Measurements from ENCODE around the gene SUN1. TPM values are rescaled to one million over a fixed set of nuclear protein-coding genes. Genes with fewer than 3 reads are reported as not detected.

Gene SUN1
- total RNA-seq, 1 donor from 2014 or later: 186 TPM

- H3K4me1 ChIP-seq: peaks cover 0 to 4% of the 10 kb centered on the region in 2 donors
- peaks cover 87 to 90% of the 10 kb centered on the region in 2 donors for H3K36me3 ChIP-seq
- no peaks in the 10 kb centered on the region for H3K27me3 ChIP-seq
- DNase-seq (ENCODE audit: low spot score in 2 of 2): no peak
- no peaks in the 10 kb centered on the region for H3K9me3 ChIP-seq
- TF ChIP-seq, protein P1, sequence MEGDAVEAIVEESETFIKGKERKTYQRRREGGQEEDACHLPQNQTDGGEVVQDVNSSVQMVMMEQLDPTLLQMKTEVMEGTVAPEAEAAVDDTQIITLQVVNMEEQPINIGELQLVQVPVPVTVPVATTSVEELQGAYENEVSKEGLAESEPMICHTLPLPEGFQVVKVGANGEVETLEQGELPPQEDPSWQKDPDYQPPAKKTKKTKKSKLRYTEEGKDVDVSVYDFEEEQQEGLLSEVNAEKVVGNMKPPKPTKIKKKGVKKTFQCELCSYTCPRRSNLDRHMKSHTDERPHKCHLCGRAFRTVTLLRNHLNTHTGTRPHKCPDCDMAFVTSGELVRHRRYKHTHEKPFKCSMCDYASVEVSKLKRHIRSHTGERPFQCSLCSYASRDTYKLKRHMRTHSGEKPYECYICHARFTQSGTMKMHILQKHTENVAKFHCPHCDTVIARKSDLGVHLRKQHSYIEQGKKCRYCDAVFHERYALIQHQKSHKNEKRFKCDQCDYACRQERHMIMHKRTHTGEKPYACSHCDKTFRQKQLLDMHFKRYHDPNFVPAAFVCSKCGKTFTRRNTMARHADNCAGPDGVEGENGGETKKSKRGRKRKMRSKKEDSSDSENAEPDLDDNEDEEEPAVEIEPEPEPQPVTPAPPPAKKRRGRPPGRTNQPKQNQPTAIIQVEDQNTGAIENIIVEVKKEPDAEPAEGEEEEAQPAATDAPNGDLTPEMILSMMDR (IDR thresholded peaks at IDR 0.05): no peak
- intact Hi-C loops (cut with DNase I): no loop called here
- no peak overlapping the region for H3K4me3 ChIP-seq
- no peak overlapping the region for H3K27ac ChIP-seq
Observed at GRCh38 chr7:861222-861621, 28.9 kb downstream of the SUN1 start.

GRCh38 chr7:862157-862556, 29.9 kb downstream of the SUN1 start:
- no peak for DNase-seq (ENCODE audit: low spot score in 2 of 2)
- no peaks in the 10 kb centered on the region for H3K9me3 ChIP-seq
- H3K4me1 ChIP-seq: peaks cover 2 to 11% of the 10 kb centered on the region in 2 donors
- no peaks in the 10 kb centered on the region for H3K27me3 ChIP-seq
- intact Hi-C loops (cut with DNase I): no loop called here
- TF ChIP-seq, protein P1 (IDR thresholded peaks at IDR 0.05): no peak
- H3K27ac ChIP-seq: no peak overlapping the region
- peaks cover 79 to 81% of the 10 kb centered on the region in 2 donors for H3K36me3 ChIP-seq
- H3K4me3 ChIP-seq: no peak overlapping the region

DNA sequence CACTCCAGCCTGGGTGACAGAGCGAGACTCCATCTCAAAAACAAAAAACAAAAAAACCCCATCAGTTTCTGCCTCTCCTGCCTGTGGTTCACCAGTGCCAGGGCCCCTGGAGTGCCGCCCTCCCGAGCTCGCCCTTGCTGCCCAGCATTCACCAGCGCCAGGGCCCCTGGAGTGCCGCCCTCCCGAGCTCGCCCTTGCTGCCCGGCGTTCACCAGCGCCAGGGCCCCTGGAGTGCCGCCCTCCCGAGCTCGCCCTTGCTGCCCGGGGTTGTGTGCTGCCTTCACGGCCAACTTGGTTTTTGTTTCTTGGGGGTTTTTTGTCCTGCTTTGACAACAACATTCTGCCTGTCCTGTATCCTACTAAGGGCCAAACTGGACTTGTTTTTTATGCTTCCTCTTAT, 30.8 kb downstream of the SUN1 start:
- Histone ChIP-seq H3K4me3 (no peak overlapping the region), H3K36me3 (peaks cover 72 to 73% of the 10 kb centered on the region in 2 donors), H3K4me1 (peaks cover 8 to 21% of the 10 kb centered on the region in 2 donors), H3K27me3 (no peaks in the 10 kb centered on the region), H3K9me3 (no peaks in the 10 kb centered on the region), H3K27ac (no peak overlapping the region)
- intact Hi-C loops (cut with DNase I): no loop called here
- no peak for DNase-seq (ENCODE audit: low spot score in 2 of 2)
- TF ChIP-seq, protein P1 (IDR thresholded peaks at IDR 0.05): no peak

GRCh38 chr7:865921-866320, 33.6 kb downstream of the SUN1 start:
- peak overlapping the region; percentile 92 to 95 for H3K27ac ChIP-seq
- intact Hi-C loops (cut with DNase I): loop anchor here (2.0 to 5.0 kb wide), 3 partner anchors 53 to 354 kb away; no protein-coding TSS in a partner anchor
- peaks cover 56 to 65% of the 10 kb centered on the region in 2 donors for H3K36me3 ChIP-seq
- H3K9me3 ChIP-seq: no peaks in the 10 kb centered on the region
- TF ChIP-seq, protein P1 (IDR thresholded peaks at IDR 0.05): no peak
- no peak overlapping the region for H3K4me3 ChIP-seq
- no peaks in the 10 kb centered on the region for H3K27me3 ChIP-seq
- peaks cover 9 to 30% of the 10 kb centered on the region in 2 donors for H3K4me1 ChIP-seq
- no peak for DNase-seq (ENCODE audit: low spot score in 2 of 2)

- intact Hi-C loops (cut with DNase I): loop anchor here (1.0 to 5.0 kb wide), 5 partner anchors 9 to 355 kb away; partner anchors contain the start of gene GET4
Observed at GRCh38 chr7:867001-867405, 34.7 kb downstream of the SUN1 start.

More at GRCh38 chr7:867001-867405, 34.7 kb downstream of the SUN1 start:
- TF ChIP-seq, protein P1 (IDR thresholded peaks at IDR 0.05): no peak
- H3K4me3 ChIP-seq: peak overlapping the region; percentile 32 to 37
- peaks cover 9 to 30% of the 10 kb centered on the region in 2 donors for H3K4me1 ChIP-seq
- peak; percentile 68 to 96 for DNase-seq (ENCODE audit: low spot score in 2 of 2)
- no peaks in the 10 kb centered on the region for H3K27me3 ChIP-seq
- H3K27ac ChIP-seq: peak overlapping the region; percentile 92 to 95
- no peaks in the 10 kb centered on the region for H3K9me3 ChIP-seq
- H3K36me3 ChIP-seq: peaks cover 52 to 63% of the 10 kb centered on the region in 2 donors

Data from ascending aorta (tissue), 2 donors.